Stomach (tissue), 9 donors: ENCODE results near the gene ROS1. TPM values are rescaled to one million over a fixed set of nuclear protein-coding genes. Genes with fewer than 3 reads are reported as not detected.

Experiments
- DNase-seq, 2 donors: peaks; one replicate each; pipeline versions ENCODE4 v3.0.0 to v3.0.0-alpha.2; 2013 to 2019
- H3K27ac ChIP-seq, 5 donors: fragments of 200-600 bp in 4 of 5; sonication (generic) in 4 of 5; one replicate each; pipeline ENCODE4 v1.5.1; 2013 to 2019; ENCODE audit warnings: mild to moderate bottlenecking in 1 of 5, moderate library complexity in 1 of 5
- H3K27me3 ChIP-seq, 3 donors: fragments of 200-600 bp; sonication (generic); one replicate each; pipeline ENCODE4 v1.5.1; 2017 to 2019; ENCODE audit warnings: mixed run types in 1 of 3
- H3K36me3 ChIP-seq, 4 donors: fragments of 200-600 bp; sonication (generic); 1 replicate in 3 of 4; 2 replicates in 1 of 4; pipeline ENCODE4 v1.5.1; 2016 to 2019
- H3K4me1 ChIP-seq, 4 donors: fragments of 200-600 bp; sonication (generic); one replicate each; pipeline ENCODE4 v1.5.1; 2016 to 2019
- H3K4me3 ChIP-seq, 4 donors: fragments of 200-600 bp; sonication (generic) in 3 of 4; one replicate each; pipeline ENCODE4 v1.5.1; 2016 to 2019; ENCODE audit warnings: mild to moderate bottlenecking in 1 of 4
- H3K9me3 ChIP-seq, 4 donors: fragments of 200-600 bp; sonication (generic); one replicate each; pipeline ENCODE4 v1.5.1; 2016 to 2019
- CTCF ChIP-seq, 7 experiments: fragments of 450-650 bp in 4 of 7; fragments of 200-600 bp in 3 of 7; sonication (generic) in 3 of 7; IDR thresholded peaks; one replicate each; pipeline ENCODE4 v1.5.1; 2016 to 2019; ENCODE audit warnings: antibody characterized with exemption in 7 of 7, control low read depth in 2 of 7, mild to moderate bottlenecking in 1 of 7
- EP300 ChIP-seq: sonication (generic); formaldehyde crosslinking; IDR thresholded peaks from one replicate; pipeline ENCODE4 v1.6.1; 2017; ENCODE audit warnings: antibody characterized with exemption
- POLR2A ChIP-seq, 4 donors: fragments of 450-650 bp; IDR thresholded peaks; one replicate each; pipeline ENCODE4 v1.6.1; 2016; ENCODE audit warnings: antibody characterized with exemption in 4 of 4, control low read depth in 2 of 4, mild to moderate bottlenecking in 1 of 4, moderate library complexity in 1 of 4
- POLR2AphosphoS5 ChIP-seq, 3 donors: sonication (generic); formaldehyde crosslinking; IDR thresholded peaks; one replicate each; pipeline ENCODE4 v1.6.1; 2016; ENCODE audit warnings: antibody characterized with exemption in 3 of 3
- WGBS, 5 donors: extraction: QIAGEN DNeasy Blood & Tissue Kit in 3 of 5; methylation state at CpG; one replicate each; pipeline versions ENCODE4 v1.1.5 to v1.1.7; 2013 to 2018; 5-methylcytosine and 5-hydroxymethylcytosine counted together
- intact Hi-C: fragments of 100-400 bp; cut with DNase I; formaldehyde crosslinking; loops from one replicate; pipeline ENCODE4 v1.15.1; 2023; ENCODE audit warnings: low total_unique reads
- polyA plus RNA-seq, 3 donors: library from polyadenylated mRNA; stranded (reverse); fragments of 200-250 nt; gene quantifications; one replicate each; pipeline ENCODE4 v1.2.3, GENCODE V29; 2013
- total RNA-seq, 5 donors: library from RNA; depleted of rRNA; stranded (reverse); fragments of >200 nt; gene quantifications; one replicate each; pipeline versions ENCODE4 v1.1.0 to v1.2.3, GENCODE V29; 2014 to 2016
- donor health status: healthy with polysubstance abuse.
- donor health status: Bipolar disorder and iron deficiency.
- donor health status: healthy.

Gene ROS1
- total and polyA plus RNA-seq, 8 donors = 0.08 to 4.3 (median 2.1) TPM; not detected in 4

- Histone ChIP-seq H3K27ac (no peak overlapping the region), H3K9me3 (no peaks in the 10 kb centered on the region), H3K27me3 (peaks cover 0 to 11% (median 0%) of the 10 kb centered on the region in 3 donors), H3K4me1 (peaks cover 0 to 3% (median 0%) of the 10 kb centered on the region in 4 donors), H3K4me3 (no peak overlapping the region), H3K36me3 (no peaks in the 10 kb centered on the region)
- DNase-seq = peak in 1 of 2 donors; percentile 27
- TF ChIP-seq EP300 (no peak), CTCF (IDR thresholded peaks at IDR 0.05) (peak in 4 of 7 experiments; percentile 27 to 54 (median 46))
- WGBS, 5 donors = 38 to 44% (median 41%) methylated on average over 7 of the region's 7 CpGs
- intact Hi-C loops = no loop called here
These were observed 79.4 kb downstream of the ROS1 start for GRCh38 chr6:117346142-117346930.

GRCh38 chr6:117345292-117345610, 80.5 kb downstream of the ROS1 start:
- H3K27me3 ChIP-seq = peaks cover 0 to 11% (median 0%) of the 10 kb centered on the region in 3 donors

GRCh38 chr6:117344444-117345291, 81.1 kb downstream of the ROS1 start:
- no peak for DNase-seq
- 73 to 78% (median 76%) methylated on average over 11 to 12 of the region's 12 CpGs for WGBS, 5 donors
- peaks cover 0 to 11% (median 0%) of the 10 kb centered on the region in 3 donors for H3K27me3 ChIP-seq
- peaks cover 0 to 3% (median 0%) of the 10 kb centered on the region in 4 donors for H3K4me1 ChIP-seq
- H3K4me3 ChIP-seq = no peak overlapping the region
- H3K36me3 ChIP-seq = no peaks in the 10 kb centered on the region
- no peak overlapping the region for H3K27ac ChIP-seq
- TF ChIP-seq EP300 (no peak), POLR2A (IDR thresholded peaks at IDR 0.05) (no peak), POLR2AphosphoS5 (IDR thresholded peaks at IDR 0.05) (no peak), CTCF (IDR thresholded peaks at IDR 0.05) (no peak)
- H3K9me3 ChIP-seq = no peaks in the 10 kb centered on the region
- intact Hi-C loops = no loop called here

More at GRCh38 chr6:117345292-117345610, 80.5 kb downstream of the ROS1 start:
- Histone ChIP-seq H3K36me3 (no peaks in the 10 kb centered on the region), H3K9me3 (no peaks in the 10 kb centered on the region), H3K4me1 (peaks cover 0 to 3% (median 0%) of the 10 kb centered on the region in 4 donors), H3K27ac (no peak overlapping the region), H3K4me3 (no peak overlapping the region)
- TF ChIP-seq POLR2A (IDR thresholded peaks at IDR 0.05) (no peak), CTCF (IDR thresholded peaks at IDR 0.05) (no peak), POLR2AphosphoS5 (IDR thresholded peaks at IDR 0.05) (no peak), EP300 (no peak)
- intact Hi-C loops = no loop called here
- 82 to 88% (median 85%) methylated on average over 2 of the region's 2 CpGs for WGBS, 5 donors
- DNase-seq = no peak

- Histone ChIP-seq H3K4me3 (no peak overlapping the region), H3K27ac (no peak overlapping the region), H3K9me3 (no peaks in the 10 kb centered on the region), H3K4me1 (no peaks in the 10 kb centered on the region), H3K27me3 (no peaks in the 10 kb centered on the region), H3K36me3 (no peaks in the 10 kb centered on the region)
- DNase-seq = no peak
- 23 to 57% (median 33%) methylated on average over 1 of the region's 1 CpG for WGBS, 5 donors
- intact Hi-C loops = no loop called here
- TF ChIP-seq POLR2AphosphoS5 (IDR thresholded peaks at IDR 0.05) (no peak), CTCF (IDR thresholded peaks at IDR 0.05) (no peak), EP300 (no peak), POLR2A (IDR thresholded peaks at IDR 0.05) (no peak)
These were observed 87.2 kb downstream of the ROS1 start for GRCh38 chr6:117338567-117338966.
